ENCODE measurements around the gene CNTN1. TPM values are rescaled to one million over a fixed set of nuclear protein-coding genes. Genes with fewer than 3 reads are reported as not detected.

CNTN1 gene
- total and polyA plus RNA-seq, 2 of the 4 experiments (the other 2 are of a cell fraction), result 0.10 to 0.18 TPM

DNA sequence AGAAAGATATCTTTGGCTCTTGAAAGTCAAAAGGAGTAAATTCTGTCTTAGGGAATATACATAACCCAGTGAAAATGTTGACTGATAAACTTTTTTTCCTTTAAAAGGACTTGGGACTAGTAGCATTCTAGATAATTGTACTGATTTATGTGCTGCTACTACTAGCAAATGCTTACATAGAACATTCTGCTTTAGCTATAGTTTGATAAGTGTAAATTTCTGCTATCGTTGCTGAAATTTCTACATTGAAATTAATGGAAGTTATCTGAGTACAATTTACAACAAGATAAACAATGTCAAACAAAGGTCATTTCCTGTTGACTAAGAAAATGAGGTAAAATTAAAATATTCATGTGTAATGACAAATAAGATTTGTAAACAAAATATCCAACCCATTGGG lies 48.3 kb upstream of the CNTN1 start:
- ATAC-seq (ENCODE audit: low read depth) (no peak), DNase-seq (no peak)
- Histone ChIP-seq H3K4me2 (ENCODE audit: low read depth, low read length) (no peak overlapping the region), H3K9me1 (ENCODE audit: insufficient read depth, low read length) (no peaks in the 10 kb centered on the region), H3K14ac (replicated peaks; ENCODE audit: low read depth, low read length) (no peak overlapping the region), H3K27ac (ENCODE audit: insufficient read depth, low read length) (no peak overlapping the region), H2BK5ac (ENCODE audit: low read depth, low read length, poor library complexity, severe bottlenecking) (no peak overlapping the region), H4K91ac (ENCODE audit: insufficient read depth, low read depth, low read length) (no peak overlapping the region), H3K9me3 (ENCODE audit: control insufficient read depth, insufficient read depth, low read length) (peaks cover 2% of the 10 kb centered on the region; the same call in 1 of the 2 replicates), H2BK15ac (ENCODE audit: low read depth, low read length) (no peak overlapping the region), H3K27me3 (ENCODE audit: control insufficient read depth, insufficient read depth, low read length) (no peaks in the 10 kb centered on the region), H3K79me1 (ENCODE audit: low read depth in 1 of 2, low read length in 2 of 2) (no peaks in the 10 kb centered on the region), H4K20me1 (ENCODE audit: insufficient read depth, low read length) (no peaks in the 10 kb centered on the region), H2AK5ac (ENCODE audit: low read depth, low read length) (no peak overlapping the region), H3K23ac (ENCODE audit: low read depth, low read length) (no peak overlapping the region), H3K18ac (ENCODE audit: low read depth, low read length) (no peak overlapping the region), H4K8ac (ENCODE audit: low read depth in 2 of 2, low read length in 2 of 2) (no peak overlapping the region), H3K4me3 (ENCODE audit: insufficient read depth, low read depth, low read length) (no peak overlapping the region), H2BK20ac (ENCODE audit: low read depth, low read length) (no peak overlapping the region), H3K4me1 (ENCODE audit: control insufficient read depth, insufficient read depth, low read length) (no peaks in the 10 kb centered on the region), H2AFZ (replicated peaks; ENCODE audit: low read length, poor library complexity) (no peak overlapping the region), H2BK120ac (ENCODE audit: low read depth, low read length) (no peak overlapping the region), H2AK9ac (replicated peaks; ENCODE audit: low read depth, low read length, poor library complexity) (no peak overlapping the region), H3K56ac (ENCODE audit: extremely low read depth, insufficient read depth, low read length) (no peak overlapping the region; the same call in 1 of the 2 replicates), H3K4ac (ENCODE audit: low read depth, low read length) (no peak overlapping the region), H3K9ac (ENCODE audit: low read depth, low read length) (no peak overlapping the region), H4K5ac (ENCODE audit: low read depth, low read length) (no peak overlapping the region), H3K36me3 (ENCODE audit: control insufficient read depth, insufficient read depth, low read length) (no peaks in the 10 kb centered on the region)
- dilution Hi-C loops (cut with HindIII; ENCODE audit: low sequenced_read_pairs, unreplicated experiment), result no loop called here
- POLR2A ChIA-PET (ENCODE audit: unreplicated experiment), result no interaction called here
- TF ChIP-seq SMC3 (IDR thresholded peaks at IDR 0.05; ENCODE audit: low read depth, low read length) (no peak), CHD1 (IDR thresholded peaks at IDR 0.05; ENCODE audit: low read depth, low read length) (no peak), MAFK (IDR thresholded peaks at IDR 0.05; ENCODE audit: low read depth, low read length) (no peak), POLR2A (IDR thresholded peaks at IDR 0.05; ENCODE audit: low read depth, low read length) (no peak), RFX5 (IDR thresholded peaks at IDR 0.05; ENCODE audit: low read depth, low read length) (no peak), NFE2L2 (IDR thresholded peaks at IDR 0.05; ENCODE audit: low read depth, low read length) (no peak), MAZ (IDR thresholded peaks at IDR 0.05; ENCODE audit: borderline replicate concordance, low read depth, low read length) (no peak), MXI1 (IDR thresholded peaks at IDR 0.05; ENCODE audit: borderline replicate concordance, low read depth, low read length) (no peak), RAD21 (IDR thresholded peaks at IDR 0.05; ENCODE audit: low read length) (no peak), BHLHE40 (IDR thresholded peaks at IDR 0.05; ENCODE audit: low read depth, low read length) (no peak), RCOR1 (IDR thresholded peaks at IDR 0.05; ENCODE audit: insufficient replicate concordance, low read length) (no peak), FOS (IDR thresholded peaks at IDR 0.05; ENCODE audit: low read depth, low read length) (no peak)
- TF ChIP-seq, protein P1, sequence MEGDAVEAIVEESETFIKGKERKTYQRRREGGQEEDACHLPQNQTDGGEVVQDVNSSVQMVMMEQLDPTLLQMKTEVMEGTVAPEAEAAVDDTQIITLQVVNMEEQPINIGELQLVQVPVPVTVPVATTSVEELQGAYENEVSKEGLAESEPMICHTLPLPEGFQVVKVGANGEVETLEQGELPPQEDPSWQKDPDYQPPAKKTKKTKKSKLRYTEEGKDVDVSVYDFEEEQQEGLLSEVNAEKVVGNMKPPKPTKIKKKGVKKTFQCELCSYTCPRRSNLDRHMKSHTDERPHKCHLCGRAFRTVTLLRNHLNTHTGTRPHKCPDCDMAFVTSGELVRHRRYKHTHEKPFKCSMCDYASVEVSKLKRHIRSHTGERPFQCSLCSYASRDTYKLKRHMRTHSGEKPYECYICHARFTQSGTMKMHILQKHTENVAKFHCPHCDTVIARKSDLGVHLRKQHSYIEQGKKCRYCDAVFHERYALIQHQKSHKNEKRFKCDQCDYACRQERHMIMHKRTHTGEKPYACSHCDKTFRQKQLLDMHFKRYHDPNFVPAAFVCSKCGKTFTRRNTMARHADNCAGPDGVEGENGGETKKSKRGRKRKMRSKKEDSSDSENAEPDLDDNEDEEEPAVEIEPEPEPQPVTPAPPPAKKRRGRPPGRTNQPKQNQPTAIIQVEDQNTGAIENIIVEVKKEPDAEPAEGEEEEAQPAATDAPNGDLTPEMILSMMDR (conservative IDR thresholded peaks at IDR 0.05; ENCODE audit: low read depth, low read length), result no peak
- TF ChIP-seq, protein P2, sequence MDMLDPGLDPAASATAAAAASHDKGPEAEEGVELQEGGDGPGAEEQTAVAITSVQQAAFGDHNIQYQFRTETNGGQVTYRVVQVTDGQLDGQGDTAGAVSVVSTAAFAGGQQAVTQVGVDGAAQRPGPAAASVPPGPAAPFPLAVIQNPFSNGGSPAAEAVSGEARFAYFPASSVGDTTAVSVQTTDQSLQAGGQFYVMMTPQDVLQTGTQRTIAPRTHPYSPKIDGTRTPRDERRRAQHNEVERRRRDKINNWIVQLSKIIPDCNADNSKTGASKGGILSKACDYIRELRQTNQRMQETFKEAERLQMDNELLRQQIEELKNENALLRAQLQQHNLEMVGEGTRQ (IDR thresholded peaks at IDR 0.05; ENCODE audit: low read depth, low read length), result no peak
- TF ChIP-seq, protein P3, sequence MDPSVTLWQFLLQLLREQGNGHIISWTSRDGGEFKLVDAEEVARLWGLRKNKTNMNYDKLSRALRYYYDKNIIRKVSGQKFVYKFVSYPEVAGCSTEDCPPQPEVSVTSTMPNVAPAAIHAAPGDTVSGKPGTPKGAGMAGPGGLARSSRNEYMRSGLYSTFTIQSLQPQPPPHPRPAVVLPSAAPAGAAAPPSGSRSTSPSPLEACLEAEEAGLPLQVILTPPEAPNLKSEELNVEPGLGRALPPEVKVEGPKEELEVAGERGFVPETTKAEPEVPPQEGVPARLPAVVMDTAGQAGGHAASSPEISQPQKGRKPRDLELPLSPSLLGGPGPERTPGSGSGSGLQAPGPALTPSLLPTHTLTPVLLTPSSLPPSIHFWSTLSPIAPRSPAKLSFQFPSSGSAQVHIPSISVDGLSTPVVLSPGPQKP (IDR thresholded peaks at IDR 0.05; ENCODE audit: borderline replicate concordance, low read depth, low read length), result no peak
- BruUV-seq (replicated peaks), result no TSS peak
- CTCF ChIA-PET, result no interaction called here
- intact Hi-C loops (cut with micrococcal nuclease), result no loop called here
- no CpG with 5 or more reads among the region's 1 CpG for WGBS, 2 experiments (ENCODE audit: extremely low coverage in 2 of 2, insufficient read length in 1 of 2)
- in situ Hi-C loops (cut with MboI; ENCODE audit: low sequenced_read_pairs), result no loop called here

Measured in IMR-90 (cell line).